ENCODE results near the gene RPS6KA6. TPM values are rescaled to one million over a fixed set of nuclear protein-coding genes. Genes with fewer than 3 reads are reported as not detected.

RPS6KA6 gene
- total and polyA plus RNA-seq, 10 of the 15 experiments (the other 5 are each of a cell fraction or from before 2014, with no cell fraction given), result 0.29 to 2.8 (median 1.4) TPM; not detected in 1

GRCh38 chrX:84170931-84171330 lies 17.1 kb downstream of the RPS6KA6 start (continued):
- no peak for TF ChIP-seq CEBPB (IDR thresholded peaks at IDR 0.05; ENCODE audit: borderline replicate concordance in 1 of 2, low read depth in 2 of 2, low read length in 2 of 2)
- TF ChIP-seq GABPA (IDR thresholded peaks at IDR 0.05; ENCODE audit: low read depth), result no peak
- no peak for TF ChIP-seq ESRRA (IDR thresholded peaks at IDR 0.05; ENCODE audit: low read length)

GRCh38 chrX:84168574-84168973 lies 19.4 kb downstream of the RPS6KA6 start:
- ChIA-PET RAD21 (ENCODE audit: unreplicated experiment) (no interaction called here), SMC1A (ENCODE audit: uncharacterized antibody, unreplicated experiment) (no interaction called here), CTCF (no interaction called here), POLR2A (no interaction called here)
- DNase-seq (ENCODE audit: low read depth, low spot score) (no peak), ATAC-seq (no peak), FAIRE-seq (no peak)
- no peak overlapping the region for H3K27ac ChIP-seq (ENCODE audit: control insufficient read depth, insufficient read depth)
- 5% methylated on average over 2 of the region's 2 CpGs for whole genome bisulfite sequencing (ENCODE audit: insufficient coverage, insufficient replicate concordance, low lambda C conversion rate, missing lambda C conversion rate)
- H3K9ac ChIP-seq (ENCODE audit: control insufficient read depth, insufficient read depth, low read length), result no peak overlapping the region
- H3K4me2 ChIP-seq (ENCODE audit: control insufficient read depth, insufficient read depth), result no peak overlapping the region
- H3K36me3 ChIP-seq (ENCODE audit: control insufficient read depth in 2 of 2, insufficient read depth in 2 of 2, low read length in 1 of 2), result no peaks in the 10 kb centered on the region
- no peaks in the 10 kb centered on the region for H3K9me3 ChIP-seq (replicated peaks; ENCODE audit: control insufficient read depth, insufficient read depth, low read length)
- H3K79me2 ChIP-seq (ENCODE audit: control insufficient read depth, insufficient read depth, low read length), result no peaks in the 10 kb centered on the region
- H3K4me1 ChIP-seq (ENCODE audit: control insufficient read depth, insufficient read depth, low read length), result no peaks in the 10 kb centered on the region
- no peaks in the 10 kb centered on the region for H4K20me1 ChIP-seq (ENCODE audit: control insufficient read depth, insufficient read depth)
- no peak overlapping the region for H2AFZ ChIP-seq (ENCODE audit: control insufficient read depth, low read depth, low read length)
- H3K27me3 ChIP-seq (replicated peaks in 1 of 2; ENCODE audit: control insufficient read depth in 2 of 2, insufficient read depth in 2 of 2, low read length in 1 of 2), result no peaks in the 10 kb centered on the region
- TF ChIP-seq ZSCAN29 (IDR thresholded peaks at IDR 0.05) (no peak), CUX1 (IDR thresholded peaks at IDR 0.05; ENCODE audit: insufficient replicate concordance, low read depth, low read length) (no peak), ZBTB33 (IDR thresholded peaks at IDR 0.05) (no peak), RCOR1 (conservative IDR thresholded peaks at IDR 0.05; ENCODE audit: low read depth, low read length) (no peak), CTCF (IDR thresholded peaks at IDR 0.05 in 2 of 3, conservative IDR thresholded peaks at IDR 0.05 in 1 of 3; ENCODE audit: control insufficient read depth in 2 of 3, extremely low read depth in 1 of 3, insufficient read depth in 1 of 3, low read depth in 3 of 3, low read length in 3 of 3) (no peak), REST (IDR thresholded peaks at IDR 0.05; ENCODE audit: low read depth, low read length) (no peak)
- intact Hi-C loops (cut with micrococcal nuclease; ENCODE audit: unreplicated experiment), result no loop called here
- H3K4me3 ChIP-seq, result no peak overlapping the region
- in situ Hi-C loops (cut with MboI), result no loop called here
- no TSS peak for BruUV-seq (replicated peaks)

Measured in GM12878 (cell line).